K562 (cell line): ENCODE results near the gene TMEM185B. TPM values are rescaled to one million over a fixed set of nuclear protein-coding genes. Genes with fewer than 3 reads are reported as not detected.
A peak's percentile ranks its signal among the peaks of the same experiment; 100 is the strongest.

ENCODE experiments used
- BRCA1 ChIP-seq, 2 experiments: fragments of 450-650 bp in 1 of 2; sonication (generic) in 1 of 2; formaldehyde crosslinking in 1 of 2; IDR thresholded peaks; 2 replicates each; pipeline versions ENCODE4 v1.5.0 to v1.6.1; 2017 to 2020; ENCODE audit warnings: mild to moderate bottlenecking in 1 of 2, missing genetic modification reagents in 1 of 2
- CBX5 ChIP-seq: IDR thresholded peaks from 2 replicates; pipeline ENCODE4 v1.6.1; 2014; ENCODE audit warnings: low read depth, borderline replicate concordance
- ERF ChIP-seq: fragments of 450-650 bp; formaldehyde crosslinking; IDR thresholded peaks from 2 replicates; pipeline ENCODE4 v1.4.0; 2020; ENCODE audit warnings: mild to moderate bottlenecking, mixed read lengths
- FOXP1 ChIP-seq: sonication (generic); formaldehyde crosslinking; IDR thresholded peaks from 2 replicates; pipeline ENCODE4 v1.8.0; 2022; ENCODE audit warnings: mild to moderate bottlenecking, missing genetic modification reagents
- HDAC8 ChIP-seq: fragments of 450-650 bp; IDR thresholded peaks from 2 replicates; pipeline ENCODE4 v1.6.1; 2016; ENCODE audit warnings: mild to moderate bottlenecking, missing genetic modification characterization, moderate library complexity, missing compliant biosample characterization
- IRF9 ChIP-seq: fragments of 450-650 bp; IDR thresholded peaks from 2 replicates; pipeline ENCODE4 v1.6.1; 2016; ENCODE audit warnings: missing biosample characterization, missing genetic modification characterization
- KLF1 ChIP-seq: fragments of 450-650 bp; IDR thresholded peaks from 2 replicates; pipeline ENCODE4 v1.6.1; 2016; ENCODE audit warnings: missing genetic modification characterization, missing compliant biosample characterization
- KLF13 ChIP-seq: fragments of 450-650 bp; IDR thresholded peaks from 2 replicates; pipeline ENCODE4 v1.6.1; 2016; ENCODE audit warnings: missing genetic modification characterization, low read depth, mild to moderate bottlenecking, missing compliant biosample characterization, moderate library complexity, borderline replicate concordance
- MYBL2 ChIP-seq, 2 experiments: fragments of 450-650 bp in 1 of 2; sonication (generic) in 1 of 2; formaldehyde crosslinking in 1 of 2; IDR thresholded peaks; 2 replicates each; pipeline versions ENCODE4 v1.6.1 to v1.8.1; 2017 to 2022; ENCODE audit warnings: borderline replicate concordance in 1 of 2, inconsistent platforms in 1 of 2, low read depth in 1 of 2, mild to moderate bottlenecking in 1 of 2, missing genetic modification reagents in 1 of 2, moderate library complexity in 1 of 2
- NCOA4 ChIP-seq: fragments of 450-650 bp; IDR thresholded peaks from 2 replicates; pipeline ENCODE4 v1.6.1; 2018; ENCODE audit warnings: mild to moderate bottlenecking; ENCODE audit not compliant: partially characterized antibody
- NR4A1 ChIP-seq, 2 experiments: fragments of 250-450 bp in 1 of 2; fragments of 450-650 bp in 1 of 2; sonication (Bioruptor Pico) in 1 of 2; IDR thresholded peaks; 2 replicates each; pipeline versions ENCODE4 v1.4.0 to v1.6.1; 2016 to 2020; ENCODE audit warnings: mild to moderate bottlenecking in 2 of 2, missing compliant biosample characterization in 1 of 2, missing genetic modification characterization in 1 of 2, moderate library complexity in 1 of 2
- PTTG1 ChIP-seq: fragments of 450-650 bp; IDR thresholded peaks from 2 replicates; pipeline ENCODE4 v1.6.1; 2016; ENCODE audit warnings: low read depth, mild to moderate bottlenecking, missing genetic modification characterization, missing compliant biosample characterization
- SIN3B ChIP-seq: fragments of 450-650 bp; IDR thresholded peaks from 2 replicates; pipeline ENCODE4 v1.6.1; 2017; ENCODE audit warnings: low read depth, mild to moderate bottlenecking, moderate library complexity
- TEAD4 ChIP-seq, 2 experiments: sonication (generic) in 1 of 2; formaldehyde crosslinking in 1 of 2; IDR thresholded peaks; 2 replicates each; pipeline versions ENCODE4 v1.6.1 to v1.8.0; 2012 to 2022; ENCODE audit warnings: borderline replicate concordance in 1 of 2, inconsistent platforms in 1 of 2, low read length in 1 of 2, mild to moderate bottlenecking in 1 of 2, missing genetic modification reagents in 1 of 2
- XRCC3 ChIP-seq: fragments of 450-650 bp; IDR thresholded peaks from 2 replicates; pipeline ENCODE4 v1.6.1; 2017; ENCODE audit warnings: mild to moderate bottlenecking, moderate library complexity
- ZBTB26 ChIP-seq: fragments of 450-650 bp; formaldehyde crosslinking; IDR thresholded peaks from 2 replicates; pipeline ENCODE4 v1.4.0; 2022; ENCODE audit warnings: missing genetic modification characterization
- ZBTB9 ChIP-seq: fragments of 450-650 bp; formaldehyde crosslinking; IDR thresholded peaks from 2 replicates; pipeline ENCODE4 v1.4.0; 2020; ENCODE audit warnings: mild to moderate bottlenecking, moderate library complexity
- ZNF511 ChIP-seq: sonication (generic); formaldehyde crosslinking; IDR thresholded peaks from 2 replicates; pipeline ENCODE4 v1.8.0; 2022; ENCODE audit warnings: mild to moderate bottlenecking, missing genetic modification reagents
- polyA plus RNA-seq, 8 experiments: library from polyadenylated mRNA; depleted of rRNA in 4 of 8; stranded (reverse) in 5 of 8; unstranded in 3 of 8; fragments of >200 nt; fragmentation: Nextera tagmentation in 2 of 8; fragmentation: Illumina TruSeq in 1 of 8; extraction: Ambion mirVana in 2 of 8; extraction: Trizol in 1 of 8; gene quantifications; 2 replicates each; pipeline versions ENCODE4 v1.2.1 to v1.2.3, GENCODE V29; 2011 to 2014; ENCODE audit warnings: inconsistent platforms in 1 of 8, missing spikeins in 1 of 8
- total RNA-seq, 7 experiments: library from RNA; depleted of rRNA in 6 of 7; stranded (reverse); fragments of >200 nt in 6 of 7; fragmentation: Illumina TruSeq in 2 of 7; extraction: Trizol in 2 of 7; gene quantifications; 2 replicates each; pipeline versions ENCODE4 v1.2.1 to v1.2.3, GENCODE V29; 2011 to 2021; ENCODE audit warnings: low replicate concordance in 1 of 7
- TF ChIP-seq, protein P1 (sequence below): fragments of 200-800 bp; sonication (Bioruptor generic); IDR thresholded peaks from 2 replicates; pipeline ENCODE4 v1.6.1; 2017; ENCODE audit warnings: missing genetic modification characterization, missing compliant biosample characterization

Gene TMEM185B
- total and polyA plus RNA-seq, 9 of the 15 experiments (the other 6 are each of a cell fraction or from before 2014, with no cell fraction given): 2.9 to 28.2 (median 11.5) TPM

- TF ChIP-seq XRCC3 (no peak), TEAD4 (IDR thresholded peaks at IDR 0.05; ENCODE audit: low read length) (peak; percentile 2; the same call in 1 of the 2 replicates), TEAD4 (CRISPR knock-in tag; IDR thresholded peaks at IDR 0.05; ENCODE audit: borderline replicate concordance) (peak; percentile 94), BRCA1 (IDR thresholded peaks at IDR 0.05) (no peak), BRCA1 (CRISPR knock-in tag; IDR thresholded peaks at IDR 0.05) (peak; percentile 70; the same call in 1 of the 2 replicates), FOXP1 (CRISPR knock-in tag) (peak; percentile 99), HDAC8 (peak; percentile 87; the same call in 1 of the 2 replicates), PTTG1 (no peak), KLF1 (tag) (peak; percentile 98), NCOA4 (no peak), ZNF511 (CRISPR knock-in tag) (peak; percentile 98), NR4A1 (CRISPR knock-in tag; IDR thresholded peaks at IDR 0.05) (peak; percentile 69; the same call in 1 of the 2 replicates), NR4A1 (tag; IDR thresholded peaks at IDR 0.05) (peak; percentile 81), CBX5 (0 out of 2 replicates have a peak, but pooled peaks have one; percentile 25), ERF (CRISPR knock-in tag) (peak; percentile 80; the same call in 1 of the 2 replicates), ZBTB9 (CRISPR knock-in tag) (peak; percentile 40; the same call in 1 of the 2 replicates), KLF13 (tag) (peak; percentile 80; the same call in 1 of the 2 replicates), SIN3B (peak; percentile 90), IRF9 (tag) (no peak), MYBL2 (IDR thresholded peaks at IDR 0.05; ENCODE audit: low read depth) (no peak), MYBL2 (CRISPR knock-in tag; IDR thresholded peaks at IDR 0.05; ENCODE audit: borderline replicate concordance) (no peak), ZBTB26 (CRISPR knock-in tag) (no peak)
- TF ChIP-seq, protein P1, sequence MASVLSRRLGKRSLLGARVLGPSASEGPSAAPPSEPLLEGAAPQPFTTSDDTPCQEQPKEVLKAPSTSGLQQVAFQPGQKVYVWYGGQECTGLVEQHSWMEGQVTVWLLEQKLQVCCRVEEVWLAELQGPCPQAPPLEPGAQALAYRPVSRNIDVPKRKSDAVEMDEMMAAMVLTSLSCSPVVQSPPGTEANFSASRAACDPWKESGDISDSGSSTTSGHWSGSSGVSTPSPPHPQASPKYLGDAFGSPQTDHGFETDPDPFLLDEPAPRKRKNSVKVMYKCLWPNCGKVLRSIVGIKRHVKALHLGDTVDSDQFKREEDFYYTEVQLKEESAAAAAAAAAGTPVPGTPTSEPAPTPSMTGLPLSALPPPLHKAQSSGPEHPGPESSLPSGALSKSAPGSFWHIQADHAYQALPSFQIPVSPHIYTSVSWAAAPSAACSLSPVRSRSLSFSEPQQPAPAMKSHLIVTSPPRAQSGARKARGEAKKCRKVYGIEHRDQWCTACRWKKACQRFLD: peak; percentile 93
Observed at GRCh38 chr2:120223034-120223912, at the start of gene TMEM185B (continued).
